Mesendoderm (in vitro differentiated cells): Measurements from ENCODE around the gene RHOJ.

Experiments
- DNase-seq: peaks from one replicate; pipeline ENCODE4 v3.0.0; 2013
- H2AK5ac ChIP-seq: 2 replicates; pipeline ENCODE4 v1.6.1; 2013; ENCODE audit warnings: low read length, inconsistent platforms
- H2BK120ac ChIP-seq: 2 replicates; pipeline ENCODE4 v1.6.1; 2013; ENCODE audit warnings: low read depth, mild to moderate bottlenecking, low read length, moderate library complexity, mixed read lengths
- H2BK15ac ChIP-seq: replicated peaks from 2 replicates; pipeline ENCODE4 v1.6.1; 2013; ENCODE audit warnings: low read depth, mild to moderate bottlenecking, moderate library complexity
- H2BK5ac ChIP-seq: 2 replicates; pipeline ENCODE4 v1.6.1; 2013; ENCODE audit warnings: low read length, inconsistent platforms
- H3K18ac ChIP-seq: 2 replicates; pipeline ENCODE4 v1.6.1; 2013; ENCODE audit warnings: mild to moderate bottlenecking, low read length, mixed read lengths
- H3K23ac ChIP-seq: one replicate; pipeline ENCODE4 v1.6.1; 2013; ENCODE audit warnings: low read length
- H3K27ac ChIP-seq: 2 replicates; pipeline ENCODE4 v1.5.1; 2013; ENCODE audit warnings: low read depth, mild to moderate bottlenecking, inconsistent platforms, low read length, moderate library complexity
- H3K27me3 ChIP-seq: 2 replicates; pipeline ENCODE4 v1.6.1; 2013; ENCODE audit warnings: low read length, control low read depth, mild to moderate bottlenecking, inconsistent platforms; ENCODE audit not compliant: insufficient read depth, poor library complexity
- H3K36me3 ChIP-seq: 2 replicates; pipeline ENCODE4 v1.6.1; 2013; ENCODE audit warnings: low read length, inconsistent platforms; ENCODE audit not compliant: control insufficient read depth, insufficient read depth
- H3K4ac ChIP-seq: one replicate; pipeline ENCODE4 v1.6.1; 2013; ENCODE audit warnings: low read depth, mild to moderate bottlenecking, low read length, moderate library complexity
- H3K4me1 ChIP-seq: 2 replicates; pipeline ENCODE4 v1.6.1; 2013; ENCODE audit warnings: low read depth, low read length, inconsistent platforms; ENCODE audit not compliant: control insufficient read depth
- H3K4me2 ChIP-seq: 2 replicates; pipeline ENCODE4 v1.6.1; 2013; ENCODE audit warnings: low read length
- H3K4me3 ChIP-seq: 2 replicates; pipeline ENCODE4 v1.5.1; 2013; ENCODE audit warnings: mild to moderate bottlenecking, low read length
- H3K56ac ChIP-seq: one replicate; pipeline ENCODE4 v1.6.1; 2013; ENCODE audit warnings: low read length
- H3K79me1 ChIP-seq: 2 replicates; pipeline ENCODE4 v1.6.1; 2013; ENCODE audit warnings: low read length, inconsistent platforms
- H3K79me2 ChIP-seq: 2 replicates; pipeline ENCODE4 v1.6.1; 2013; ENCODE audit warnings: mild to moderate bottlenecking, low read length; ENCODE audit not compliant: control insufficient read depth, insufficient read depth
- H3K9ac ChIP-seq: 2 replicates; pipeline ENCODE4 v1.6.1; 2013; ENCODE audit warnings: low read length, inconsistent platforms
- H4K5ac ChIP-seq: one replicate; pipeline ENCODE4 v1.6.1; 2013; ENCODE audit warnings: low read length
- H4K8ac ChIP-seq: one replicate; pipeline ENCODE4 v1.6.1; 2013; ENCODE audit warnings: low read depth, mild to moderate bottlenecking, control low read depth, low read length, moderate library complexity
- WGBS: extraction: QIAGEN DNeasy Blood & Tissue Kit; methylation state at CpG from one replicate; pipeline ENCODE4 v1.1.7; 2013; ENCODE audit warnings: low lambda C conversion rate, missing lambda C conversion rate; ENCODE audit not compliant: insufficient coverage; ENCODE audit errors: extremely low coverage; 5-methylcytosine and 5-hydroxymethylcytosine counted together

The RHOJ gene

GRCh38 chr14:63290741-63291430, 86.6 kb downstream of the RHOJ start:
- Histone ChIP-seq H2BK15ac (no peak overlapping the region), H2AK5ac (no peak overlapping the region), H4K5ac (no peak overlapping the region), H3K36me3 (no peaks in the 10 kb centered on the region), H3K4me3 (no peak overlapping the region), H3K4ac (no peak overlapping the region), H3K4me1 (no peaks in the 10 kb centered on the region), H3K9ac (no peak overlapping the region), H2BK120ac (no peak overlapping the region), H3K79me1 (no peaks in the 10 kb centered on the region), H3K4me2 (no peak overlapping the region), H2BK5ac (no peak overlapping the region), H3K23ac (no peak overlapping the region), H3K27ac (no peak overlapping the region), H3K56ac (no peak overlapping the region), H3K18ac (no peak overlapping the region), H3K27me3 (no peaks in the 10 kb centered on the region), H4K8ac (no peak overlapping the region), H3K79me2 (no peaks in the 10 kb centered on the region)
- no CpG with 5 or more reads among the region's 12 CpGs for WGBS
- no peak for DNase-seq

- Histone ChIP-seq H3K4me1 (no peaks in the 10 kb centered on the region), H3K4me3 (no peak overlapping the region), H3K79me2 (no peaks in the 10 kb centered on the region), H2BK120ac (no peak overlapping the region), H3K56ac (no peak overlapping the region), H3K18ac (no peak overlapping the region), H3K27me3 (no peaks in the 10 kb centered on the region), H3K4ac (no peak overlapping the region), H3K79me1 (no peaks in the 10 kb centered on the region), H2BK5ac (no peak overlapping the region), H3K9ac (no peak overlapping the region), H3K4me2 (no peak overlapping the region), H4K5ac (no peak overlapping the region), H3K27ac (no peak overlapping the region), H4K8ac (no peak overlapping the region), H3K23ac (no peak overlapping the region), H2AK5ac (no peak overlapping the region), H3K36me3 (no peaks in the 10 kb centered on the region), H2BK15ac (no peak overlapping the region)
- DNase-seq, result no peak
- no CpG with 5 or more reads among the region's 2 CpGs for WGBS
These were observed 88.6 kb downstream of the RHOJ start for GRCh38 chr14:63292805-63293204.

GRCh38 chr14:63295231-63295685, 91.0 kb downstream of the RHOJ start:
- DNase-seq, result no peak
- Histone ChIP-seq H2BK5ac (no peak overlapping the region), H4K8ac (no peak overlapping the region), H2AK5ac (no peak overlapping the region), H3K9ac (no peak overlapping the region), H3K36me3 (no peaks in the 10 kb centered on the region), H3K4me2 (no peak overlapping the region), H3K4me1 (no peaks in the 10 kb centered on the region), H3K79me1 (no peaks in the 10 kb centered on the region), H2BK15ac (no peak overlapping the region), H3K56ac (no peak overlapping the region), H3K27me3 (no peaks in the 10 kb centered on the region), H3K79me2 (no peaks in the 10 kb centered on the region), H4K5ac (no peak overlapping the region), H3K23ac (no peak overlapping the region), H3K4ac (no peak overlapping the region), H3K4me3 (no peak overlapping the region), H3K27ac (no peak overlapping the region), H3K18ac (no peak overlapping the region), H2BK120ac (no peak overlapping the region)
- WGBS, result no CpG with 5 or more reads among the region's 8 CpGs

GRCh38 chr14:63296060-63296563, 91.9 kb downstream of the RHOJ start:
- WGBS, result no CpG with 5 or more reads among the region's 6 CpGs
- H3K79me1 ChIP-seq, result no peaks in the 10 kb centered on the region
- no peak overlapping the region for H3K23ac ChIP-seq
- no peak overlapping the region for H2BK15ac ChIP-seq
- no peak overlapping the region for H3K4me3 ChIP-seq
- H3K18ac ChIP-seq, result no peak overlapping the region
- no peak for DNase-seq
- no peak overlapping the region for H2BK120ac ChIP-seq
- no peaks in the 10 kb centered on the region for H3K36me3 ChIP-seq
- no peak overlapping the region for H3K9ac ChIP-seq
- no peak overlapping the region for H2BK5ac ChIP-seq
- no peaks in the 10 kb centered on the region for H3K79me2 ChIP-seq
- no peaks in the 10 kb centered on the region for H3K27me3 ChIP-seq
- no peak overlapping the region for H4K8ac ChIP-seq
- H3K56ac ChIP-seq, result no peak overlapping the region
- H4K5ac ChIP-seq, result no peak overlapping the region
- no peak overlapping the region for H2AK5ac ChIP-seq
- H3K27ac ChIP-seq, result no peak overlapping the region
- no peaks in the 10 kb centered on the region for H3K4me1 ChIP-seq
- H3K4me2 ChIP-seq, result no peak overlapping the region
- H3K4ac ChIP-seq, result no peak overlapping the region

- no peak overlapping the region for H2BK120ac ChIP-seq
- H4K5ac ChIP-seq, result no peak overlapping the region
- H2BK15ac ChIP-seq, result no peak overlapping the region
- H3K4me3 ChIP-seq, result no peak overlapping the region
- H3K18ac ChIP-seq, result no peak overlapping the region
- no peaks in the 10 kb centered on the region for H3K79me2 ChIP-seq
- no peak overlapping the region for H3K4me2 ChIP-seq
- H2AK5ac ChIP-seq, result no peak overlapping the region
- peak; percentile 15 for DNase-seq
- H4K8ac ChIP-seq, result no peak overlapping the region
- no CpG with 5 or more reads among the region's 4 CpGs for WGBS
- no peak overlapping the region for H2BK5ac ChIP-seq
- no peaks in the 10 kb centered on the region for H3K4me1 ChIP-seq
- no peaks in the 10 kb centered on the region for H3K27me3 ChIP-seq
- H3K36me3 ChIP-seq, result no peaks in the 10 kb centered on the region
- no peak overlapping the region for H3K27ac ChIP-seq
- H3K4ac ChIP-seq, result no peak overlapping the region
- no peak overlapping the region for H3K56ac ChIP-seq
- no peak overlapping the region for H3K23ac ChIP-seq
- no peak overlapping the region for H3K9ac ChIP-seq
- H3K79me1 ChIP-seq, result no peaks in the 10 kb centered on the region
These were observed 93.3 kb downstream of the RHOJ start for GRCh38 chr14:63297372-63298063.
